GM12878 (cell line): Measurements from ENCODE around the gene NPLOC4. TPM values are rescaled to one million over a fixed set of nuclear protein-coding genes. Genes with fewer than 3 reads are reported as not detected.
A peak's percentile ranks its signal among the peaks of the same experiment; 100 is the strongest.

Experiments
- ATF7 ChIP-seq: fragments of 450-650 bp; IDR thresholded peaks from 2 replicates; pipeline ENCODE4 v1.6.1; 2016; ENCODE audit warnings: low read depth, mild to moderate bottlenecking
- CHD2 ChIP-seq: IDR thresholded peaks from 2 replicates; pipeline ENCODE4 v1.6.1; 2011; ENCODE audit warnings: low read depth, low read length, improper control_type of control experiment, borderline replicate concordance
- CREM ChIP-seq: IDR thresholded peaks from 2 replicates; pipeline ENCODE4 v1.6.1; 2014; ENCODE audit warnings: antibody characterized with exemption, low read depth
- IRF4 ChIP-seq: IDR thresholded peaks from 2 replicates; pipeline ENCODE4 v1.6.1; 2011; ENCODE audit warnings: low read depth, low read length
- MXI1 ChIP-seq: fragments of 150-350 bp; IDR thresholded peaks from 2 replicates; pipeline ENCODE4 v1.6.1; 2011; ENCODE audit warnings: low read depth, mild to moderate bottlenecking, inconsistent platforms, low read length, improper control_type of control experiment
- MYC ChIP-seq: IDR thresholded peaks from 2 replicates; pipeline ENCODE4 v1.6.1; 2011; ENCODE audit warnings: mild to moderate bottlenecking, low read length, moderate library complexity, inconsistent platforms; ENCODE audit not compliant: insufficient read depth, insufficient replicate concordance, insufficient read length, severe bottlenecking
- NFYB ChIP-seq: IDR thresholded peaks from 2 replicates; pipeline ENCODE4 v1.6.1; 2011; ENCODE audit warnings: low read depth, mild to moderate bottlenecking, low read length, improper control_type of control experiment, moderate library complexity; ENCODE audit not compliant: insufficient read depth
- PML ChIP-seq: IDR thresholded peaks from 2 replicates; pipeline ENCODE4 v1.6.1; 2012; ENCODE audit warnings: low read length, inconsistent platforms
- POLR2A ChIP-seq: IDR thresholded peaks from 2 replicates; pipeline ENCODE4 v1.6.1; 2011; ENCODE audit warnings: low read depth, mild to moderate bottlenecking, low read length
- POLR2AphosphoS5 ChIP-seq: IDR thresholded peaks from 2 replicates; pipeline ENCODE4 v1.6.1; 2011; ENCODE audit warnings: mild to moderate bottlenecking, low read length, inconsistent platforms
- YY1 ChIP-seq: IDR thresholded peaks from 2 replicates; pipeline ENCODE4 v1.6.1; 2011; ENCODE audit warnings: low read depth, mild to moderate bottlenecking, low read length
- polyA plus RNA-seq, 11 experiments: library from polyadenylated mRNA; depleted of rRNA in 4 of 11; unstranded in 6 of 11; stranded (reverse) in 5 of 11; fragments of >200 nt; fragmentation: Nextera tagmentation in 4 of 11; fragmentation: Illumina TruSeq in 1 of 11; extraction: Ambion mirVana in 4 of 11; extraction: Trizol in 1 of 11; gene quantifications; 1 replicate in 1 of 11; 2 replicates in 10 of 11; pipeline versions ENCODE4 v1.2.1 to v1.2.3, GENCODE V29; 2011 to 2016; ENCODE audit warnings: inconsistent platforms in 2 of 11, missing spikeins in 2 of 11, low read depth in 1 of 11
- total RNA-seq, 4 experiments: library from RNA; depleted of rRNA in 3 of 4; stranded (reverse); fragments of >200 nt in 3 of 4; fragmentation: Illumina TruSeq in 1 of 4; extraction: Trizol in 1 of 4; gene quantifications; 2 replicates each; pipeline versions ENCODE4 v1.2.1 to v1.2.3, GENCODE V29; 2013 to 2021
- TF ChIP-seq, protein P1 (sequence below): IDR thresholded peaks from 2 replicates; pipeline ENCODE4 v1.6.1; 2011; ENCODE audit warnings: borderline replicate concordance, low read depth, mild to moderate bottlenecking, moderate library complexity, mixed read lengths, low read length; ENCODE audit not compliant: insufficient read depth; ENCODE audit errors: extremely low read length
- TF ChIP-seq, protein P2 (sequence below): fragments of 450-650 bp; formaldehyde crosslinking; IDR thresholded peaks from 2 replicates; pipeline ENCODE4 v1.5.0; 2022; ENCODE audit warnings: mild to moderate bottlenecking, missing genetic modification characterization
- TF ChIP-seq, protein P3 (sequence below): IDR thresholded peaks from 2 replicates; pipeline ENCODE4 v1.6.1; 2012; ENCODE audit warnings: low read depth, low read length, improper control_type of control experiment
- TF ChIP-seq, protein P4 (sequence below): fragments of 450-650 bp; IDR thresholded peaks from 2 replicates; pipeline ENCODE4 v1.6.1; 2018; ENCODE audit warnings: borderline replicate concordance, mild to moderate bottlenecking; ENCODE audit not compliant: partially characterized antibody
- TF ChIP-seq, protein P5 (sequence below): fragments of 450-650 bp; IDR thresholded peaks from 2 replicates; pipeline ENCODE4 v1.6.1; 2017; ENCODE audit warnings: mild to moderate bottlenecking, moderate library complexity

Gene NPLOC4
- total and polyA plus RNA-seq, 10 of the 15 experiments (the other 5 are each of a cell fraction or from before 2014, with no cell fraction given), result 1.5 to 83.7 (median 45.8) TPM

DNA sequence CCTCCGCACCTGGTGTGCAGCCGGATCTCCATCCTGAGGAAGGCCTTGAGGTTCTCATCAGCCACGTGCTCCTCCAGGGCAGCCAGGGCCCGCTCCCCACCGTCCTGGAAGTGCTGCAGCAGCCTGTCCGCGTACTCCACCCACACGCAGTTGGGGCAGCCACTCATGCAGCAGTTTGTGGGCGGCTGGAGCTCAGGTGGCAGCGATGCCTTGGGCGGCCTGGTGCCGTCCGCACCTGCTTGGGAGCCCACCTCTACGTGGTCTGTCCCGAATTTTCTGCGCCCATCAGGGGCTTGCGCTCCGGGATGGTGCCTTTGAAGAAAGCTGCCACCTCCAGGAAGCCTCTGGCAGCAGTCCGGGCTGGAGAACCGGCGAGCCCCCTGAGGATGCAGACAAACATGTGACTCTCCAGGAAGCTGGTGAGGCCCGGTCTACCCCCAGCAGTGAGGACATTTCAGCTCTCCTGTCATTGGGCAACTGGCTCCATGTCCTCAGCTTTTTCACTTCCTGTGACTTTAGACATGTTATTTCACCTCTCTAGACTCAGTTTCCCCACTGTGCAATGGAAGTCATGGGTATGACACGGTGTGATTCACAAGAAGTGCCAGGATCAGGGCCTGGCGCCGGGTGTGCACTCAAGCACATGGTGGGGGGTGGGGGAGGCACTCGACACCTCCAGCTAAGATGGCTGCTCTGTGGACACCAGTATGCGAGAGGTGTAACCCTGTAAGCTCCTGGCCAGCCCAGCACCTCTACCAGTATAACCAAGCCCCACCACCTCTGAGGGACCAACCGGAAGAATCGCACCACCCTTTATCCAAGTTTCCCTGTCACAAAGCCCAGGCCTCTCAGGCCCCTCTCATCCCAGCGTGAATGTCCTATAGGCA, 28.5 kb upstream of the NPLOC4 start (continued):
- TF ChIP-seq, protein P1, sequence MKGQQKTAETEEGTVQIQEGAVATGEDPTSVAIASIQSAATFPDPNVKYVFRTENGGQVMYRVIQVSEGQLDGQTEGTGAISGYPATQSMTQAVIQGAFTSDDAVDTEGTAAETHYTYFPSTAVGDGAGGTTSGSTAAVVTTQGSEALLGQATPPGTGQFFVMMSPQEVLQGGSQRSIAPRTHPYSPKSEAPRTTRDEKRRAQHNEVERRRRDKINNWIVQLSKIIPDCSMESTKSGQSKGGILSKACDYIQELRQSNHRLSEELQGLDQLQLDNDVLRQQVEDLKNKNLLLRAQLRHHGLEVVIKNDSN, result no peak
- TF ChIP-seq NFYB (peak; percentile 35; the same call in 1 of the 2 replicates), MXI1 (peak; percentile 91), PML (peak; percentile 4; the same call in 1 of the 2 replicates), POLR2AphosphoS5 (peak; percentile 68; the same call in 1 of the 2 replicates), IRF4 (peak; percentile 25; the same call in 1 of the 2 replicates), MYC (peak; percentile 94), ATF7 (no peak), CHD2 (0 out of 2 replicates have a peak, but pooled peaks have one; percentile 36), CREM (peak; percentile 35; the same call in 1 of the 2 replicates), POLR2A (peak; percentile 21), YY1 (peak; percentile 95)
- TF ChIP-seq, protein P2, sequence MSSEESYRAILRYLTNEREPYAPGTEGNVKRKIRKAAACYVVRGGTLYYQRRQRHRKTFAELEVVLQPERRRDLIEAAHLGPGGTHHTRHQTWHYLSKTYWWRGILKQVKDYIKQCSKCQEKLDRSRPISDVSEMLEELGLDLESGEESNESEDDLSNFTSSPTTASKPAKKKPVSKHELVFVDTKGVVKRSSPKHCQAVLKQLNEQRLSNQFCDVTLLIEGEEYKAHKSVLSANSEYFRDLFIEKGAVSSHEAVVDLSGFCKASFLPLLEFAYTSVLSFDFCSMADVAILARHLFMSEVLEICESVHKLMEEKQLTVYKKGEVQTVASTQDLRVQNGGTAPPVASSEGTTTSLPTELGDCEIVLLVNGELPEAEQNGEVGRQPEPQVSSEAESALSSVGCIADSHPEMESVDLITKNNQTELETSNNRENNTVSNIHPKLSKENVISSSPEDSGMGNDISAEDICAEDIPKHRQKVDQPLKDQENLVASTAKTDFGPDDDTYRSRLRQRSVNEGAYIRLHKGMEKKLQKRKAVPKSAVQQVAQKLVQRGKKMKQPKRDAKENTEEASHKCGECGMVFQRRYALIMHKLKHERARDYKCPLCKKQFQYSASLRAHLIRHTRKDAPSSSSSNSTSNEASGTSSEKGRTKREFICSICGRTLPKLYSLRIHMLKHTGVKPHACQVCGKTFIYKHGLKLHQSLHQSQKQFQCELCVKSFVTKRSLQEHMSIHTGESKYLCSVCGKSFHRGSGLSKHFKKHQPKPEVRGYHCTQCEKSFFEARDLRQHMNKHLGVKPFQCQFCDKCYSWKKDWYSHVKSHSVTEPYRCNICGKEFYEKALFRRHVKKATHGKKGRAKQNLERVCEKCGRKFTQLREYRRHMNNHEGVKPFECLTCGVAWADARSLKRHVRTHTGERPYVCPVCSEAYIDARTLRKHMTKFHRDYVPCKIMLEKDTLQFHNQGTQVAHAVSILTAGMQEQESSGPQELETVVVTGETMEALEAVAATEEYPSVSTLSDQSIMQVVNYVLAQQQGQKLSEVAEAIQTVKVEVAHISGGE, result 0 out of 2 replicates have a peak, but pooled peaks have one; percentile 18
- TF ChIP-seq, protein P3, sequence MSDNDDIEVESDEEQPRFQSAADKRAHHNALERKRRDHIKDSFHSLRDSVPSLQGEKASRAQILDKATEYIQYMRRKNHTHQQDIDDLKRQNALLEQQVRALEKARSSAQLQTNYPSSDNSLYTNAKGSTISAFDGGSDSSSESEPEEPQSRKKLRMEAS, result peak; percentile 92
- TF ChIP-seq, protein P4, sequence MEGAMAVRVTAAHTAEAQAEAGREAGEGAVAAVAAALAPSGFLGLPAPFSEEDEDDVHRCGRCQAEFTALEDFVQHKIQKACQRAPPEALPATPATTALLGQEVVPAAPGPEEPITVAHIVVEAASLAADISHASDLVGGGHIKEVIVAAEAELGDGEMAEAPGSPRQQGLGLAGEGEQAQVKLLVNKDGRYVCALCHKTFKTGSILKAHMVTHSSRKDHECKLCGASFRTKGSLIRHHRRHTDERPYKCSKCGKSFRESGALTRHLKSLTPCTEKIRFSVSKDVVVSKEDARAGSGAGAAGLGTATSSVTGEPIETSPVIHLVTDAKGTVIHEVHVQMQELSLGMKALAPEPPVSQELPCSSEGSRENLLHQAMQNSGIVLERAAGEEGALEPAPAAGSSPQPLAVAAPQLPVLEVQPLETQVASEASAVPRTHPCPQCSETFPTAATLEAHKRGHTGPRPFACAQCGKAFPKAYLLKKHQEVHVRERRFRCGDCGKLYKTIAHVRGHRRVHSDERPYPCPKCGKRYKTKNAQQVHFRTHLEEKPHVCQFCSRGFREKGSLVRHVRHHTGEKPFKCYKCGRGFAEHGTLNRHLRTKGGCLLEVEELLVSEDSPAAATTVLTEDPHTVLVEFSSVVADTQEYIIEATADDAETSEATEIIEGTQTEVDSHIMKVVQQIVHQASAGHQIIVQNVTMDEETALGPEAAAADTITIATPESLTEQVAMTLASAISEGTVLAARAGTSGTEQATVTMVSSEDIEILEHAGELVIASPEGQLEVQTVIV, result no peak
- TF ChIP-seq, protein P5, sequence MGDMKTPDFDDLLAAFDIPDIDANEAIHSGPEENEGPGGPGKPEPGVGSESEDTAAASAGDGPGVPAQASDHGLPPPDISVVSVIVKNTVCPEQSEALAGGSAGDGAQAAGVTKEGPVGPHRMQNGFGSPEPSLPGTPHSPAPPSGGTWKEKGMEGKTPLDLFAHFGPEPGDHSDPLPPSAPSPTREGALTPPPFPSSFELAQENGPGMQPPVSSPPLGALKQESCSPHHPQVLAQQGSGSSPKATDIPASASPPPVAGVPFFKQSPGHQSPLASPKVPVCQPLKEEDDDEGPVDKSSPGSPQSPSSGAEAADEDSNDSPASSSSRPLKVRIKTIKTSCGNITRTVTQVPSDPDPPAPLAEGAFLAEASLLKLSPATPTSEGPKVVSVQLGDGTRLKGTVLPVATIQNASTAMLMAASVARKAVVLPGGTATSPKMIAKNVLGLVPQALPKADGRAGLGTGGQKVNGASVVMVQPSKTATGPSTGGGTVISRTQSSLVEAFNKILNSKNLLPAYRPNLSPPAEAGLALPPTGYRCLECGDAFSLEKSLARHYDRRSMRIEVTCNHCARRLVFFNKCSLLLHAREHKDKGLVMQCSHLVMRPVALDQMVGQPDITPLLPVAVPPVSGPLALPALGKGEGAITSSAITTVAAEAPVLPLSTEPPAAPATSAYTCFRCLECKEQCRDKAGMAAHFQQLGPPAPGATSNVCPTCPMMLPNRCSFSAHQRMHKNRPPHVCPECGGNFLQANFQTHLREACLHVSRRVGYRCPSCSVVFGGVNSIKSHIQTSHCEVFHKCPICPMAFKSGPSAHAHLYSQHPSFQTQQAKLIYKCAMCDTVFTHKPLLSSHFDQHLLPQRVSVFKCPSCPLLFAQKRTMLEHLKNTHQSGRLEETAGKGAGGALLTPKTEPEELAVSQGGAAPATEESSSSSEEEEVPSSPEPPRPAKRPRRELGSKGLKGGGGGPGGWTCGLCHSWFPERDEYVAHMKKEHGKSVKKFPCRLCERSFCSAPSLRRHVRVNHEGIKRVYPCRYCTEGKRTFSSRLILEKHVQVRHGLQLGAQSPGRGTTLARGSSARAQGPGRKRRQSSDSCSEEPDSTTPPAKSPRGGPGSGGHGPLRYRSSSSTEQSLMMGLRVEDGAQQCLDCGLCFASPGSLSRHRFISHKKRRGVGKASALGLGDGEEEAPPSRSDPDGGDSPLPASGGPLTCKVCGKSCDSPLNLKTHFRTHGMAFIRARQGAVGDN, result peak; percentile 94
